ENCODE measurements around the gene CCDC28B. TPM values are rescaled to one million over a fixed set of nuclear protein-coding genes. Genes with fewer than 3 reads are reported as not detected.

CCDC28B gene
- polyA plus RNA-seq, 1 of the 3 experiments (the other 2 are of a cell fraction), result 26.3 TPM

DNA sequence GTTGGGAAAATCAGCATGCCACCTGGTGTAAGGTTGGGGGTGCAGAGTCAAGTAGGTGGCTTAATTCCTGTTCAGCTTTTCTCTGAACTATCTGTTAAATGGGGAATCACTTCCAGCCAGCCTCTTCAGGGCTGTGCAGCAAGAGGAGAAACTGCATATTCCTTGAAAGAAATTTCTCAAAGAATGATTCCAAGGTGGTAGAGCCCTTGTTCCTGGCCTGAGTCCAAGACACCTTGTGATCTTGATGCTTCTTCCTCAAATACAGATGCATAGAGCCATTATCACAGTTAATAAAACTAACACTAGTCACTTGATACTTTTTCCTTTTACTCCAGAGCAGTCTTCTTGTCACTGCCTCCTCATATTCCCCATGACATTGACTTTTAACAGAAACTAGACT, 15.7 kb upstream of the CCDC28B start:
- Histone ChIP-seq H3K27ac (ENCODE audit: low read depth in 2 of 2, low read length in 1 of 2) (no peak overlapping the region; a peak in 1 of 4 replicates), H3K9me3 (no peaks in the 10 kb centered on the region), H3K9me2 (no peaks in the 10 kb centered on the region), H3K36me3 (replicated peaks in 1 of 2; ENCODE audit: control insufficient read depth in 1 of 2, insufficient read depth in 2 of 2, low read length in 1 of 2) (peaks cover 47 to 68% of the 10 kb centered on the region in 2 experiments), H3F3A (replicated peaks; ENCODE audit: insufficient read depth) (peaks cover 3% of the 10 kb centered on the region), H3K27me3 (ENCODE audit: insufficient read depth) (no peaks in the 10 kb centered on the region), H3K9ac (no peak overlapping the region), H3K4me2 (no peak overlapping the region), H3K4me3 (ENCODE audit: low read depth in 2 of 2, low read length in 1 of 2) (no peak overlapping the region), H3K79me2 (ENCODE audit: insufficient read depth) (peaks cover 85% of the 10 kb centered on the region), H2AFZ (ENCODE audit: low read depth) (no peak overlapping the region), H3K4me1 (ENCODE audit: control insufficient read depth in 1 of 2, insufficient read depth in 2 of 2, low read depth in 1 of 2, low read length in 1 of 2) (peaks cover 18 to 20% of the 10 kb centered on the region in 2 experiments; a peak in 3 of 4 replicates), H4K20me1 (ENCODE audit: insufficient read depth) (peaks cover 35% of the 10 kb centered on the region)
- DNase-seq, result no peak
- TF ChIP-seq FOSL2 (IDR thresholded peaks at IDR 0.05; ENCODE audit: borderline replicate concordance, low read depth) (no peak), NRF1 (IDR thresholded peaks at IDR 0.05; ENCODE audit: low read depth, low read length) (no peak), GATA2 (CRISPR knock-in tag; IDR thresholded peaks at IDR 0.05) (no peak), JUND (IDR thresholded peaks at IDR 0.05) (no peak)
- TF ChIP-seq, protein P1, sequence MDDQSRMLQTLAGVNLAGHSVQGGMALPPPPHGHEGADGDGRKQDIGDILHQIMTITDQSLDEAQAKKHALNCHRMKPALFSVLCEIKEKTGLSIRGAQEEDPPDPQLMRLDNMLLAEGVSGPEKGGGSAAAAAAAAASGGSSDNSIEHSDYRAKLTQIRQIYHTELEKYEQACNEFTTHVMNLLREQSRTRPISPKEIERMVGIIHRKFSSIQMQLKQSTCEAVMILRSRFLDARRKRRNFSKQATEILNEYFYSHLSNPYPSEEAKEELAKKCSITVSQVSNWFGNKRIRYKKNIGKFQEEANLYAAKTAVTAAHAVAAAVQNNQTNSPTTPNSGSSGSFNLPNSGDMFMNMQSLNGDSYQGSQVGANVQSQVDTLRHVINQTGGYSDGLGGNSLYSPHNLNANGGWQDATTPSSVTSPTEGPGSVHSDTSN (IDR thresholded peaks at IDR 0.05), result no peak
- TF ChIP-seq, protein P2, sequence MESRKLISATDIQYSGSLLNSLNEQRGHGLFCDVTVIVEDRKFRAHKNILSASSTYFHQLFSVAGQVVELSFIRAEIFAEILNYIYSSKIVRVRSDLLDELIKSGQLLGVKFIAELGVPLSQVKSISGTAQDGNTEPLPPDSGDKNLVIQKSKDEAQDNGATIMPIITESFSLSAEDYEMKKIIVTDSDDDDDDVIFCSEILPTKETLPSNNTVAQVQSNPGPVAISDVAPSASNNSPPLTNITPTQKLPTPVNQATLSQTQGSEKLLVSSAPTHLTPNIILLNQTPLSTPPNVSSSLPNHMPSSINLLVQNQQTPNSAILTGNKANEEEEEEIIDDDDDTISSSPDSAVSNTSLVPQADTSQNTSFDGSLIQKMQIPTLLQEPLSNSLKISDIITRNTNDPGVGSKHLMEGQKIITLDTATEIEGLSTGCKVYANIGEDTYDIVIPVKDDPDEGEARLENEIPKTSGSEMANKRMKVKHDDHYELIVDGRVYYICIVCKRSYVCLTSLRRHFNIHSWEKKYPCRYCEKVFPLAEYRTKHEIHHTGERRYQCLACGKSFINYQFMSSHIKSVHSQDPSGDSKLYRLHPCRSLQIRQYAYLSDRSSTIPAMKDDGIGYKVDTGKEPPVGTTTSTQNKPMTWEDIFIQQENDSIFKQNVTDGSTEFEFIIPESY (IDR thresholded peaks at IDR 0.05; ENCODE audit: borderline replicate concordance, low read depth), result no peak
- TF ChIP-seq, protein P3, sequence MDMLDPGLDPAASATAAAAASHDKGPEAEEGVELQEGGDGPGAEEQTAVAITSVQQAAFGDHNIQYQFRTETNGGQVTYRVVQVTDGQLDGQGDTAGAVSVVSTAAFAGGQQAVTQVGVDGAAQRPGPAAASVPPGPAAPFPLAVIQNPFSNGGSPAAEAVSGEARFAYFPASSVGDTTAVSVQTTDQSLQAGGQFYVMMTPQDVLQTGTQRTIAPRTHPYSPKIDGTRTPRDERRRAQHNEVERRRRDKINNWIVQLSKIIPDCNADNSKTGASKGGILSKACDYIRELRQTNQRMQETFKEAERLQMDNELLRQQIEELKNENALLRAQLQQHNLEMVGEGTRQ (IDR thresholded peaks at IDR 0.05; ENCODE audit: borderline replicate concordance, low read depth, low read length), result no peak
- TF ChIP-seq, protein P4, sequence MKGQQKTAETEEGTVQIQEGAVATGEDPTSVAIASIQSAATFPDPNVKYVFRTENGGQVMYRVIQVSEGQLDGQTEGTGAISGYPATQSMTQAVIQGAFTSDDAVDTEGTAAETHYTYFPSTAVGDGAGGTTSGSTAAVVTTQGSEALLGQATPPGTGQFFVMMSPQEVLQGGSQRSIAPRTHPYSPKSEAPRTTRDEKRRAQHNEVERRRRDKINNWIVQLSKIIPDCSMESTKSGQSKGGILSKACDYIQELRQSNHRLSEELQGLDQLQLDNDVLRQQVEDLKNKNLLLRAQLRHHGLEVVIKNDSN (IDR thresholded peaks at IDR 0.05; ENCODE audit: borderline replicate concordance, low read depth), result no peak
- ChIA-PET POLR2A (no interaction called here), CTCF (no interaction called here)

DNA sequence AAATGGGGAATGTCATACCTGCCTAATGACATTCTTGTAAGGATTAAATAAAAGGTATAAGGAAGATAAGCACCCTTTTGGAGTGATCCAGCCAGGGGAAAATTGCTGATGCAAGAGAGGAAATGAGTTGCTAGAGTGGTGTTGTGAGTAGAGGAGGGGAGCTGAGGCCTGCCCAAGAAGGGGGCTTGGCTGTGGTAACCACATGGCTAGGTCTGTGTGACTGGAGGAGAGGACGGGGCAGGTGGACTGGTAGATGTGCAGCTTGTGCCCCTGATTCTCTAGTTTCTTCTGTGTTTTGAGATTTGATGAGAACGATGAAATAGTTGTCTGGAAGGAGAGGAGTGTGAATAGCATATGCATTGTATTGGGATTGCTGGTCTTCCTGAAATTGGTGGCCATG, 14.3 kb upstream of the CCDC28B start:
- Histone ChIP-seq H2AFZ (ENCODE audit: low read depth) (no peak overlapping the region), H3K27me3 (ENCODE audit: insufficient read depth) (no peaks in the 10 kb centered on the region), H3K9me2 (no peaks in the 10 kb centered on the region), H4K20me1 (ENCODE audit: insufficient read depth) (peaks cover 32% of the 10 kb centered on the region), H3K79me2 (ENCODE audit: insufficient read depth) (peaks cover 76% of the 10 kb centered on the region), H3K9me3 (no peaks in the 10 kb centered on the region), H3K9ac (no peak overlapping the region), H3K4me1 (ENCODE audit: control insufficient read depth in 1 of 2, insufficient read depth in 2 of 2, low read depth in 1 of 2, low read length in 1 of 2) (peaks cover 15 to 16% of the 10 kb centered on the region in 2 experiments; a peak in 3 of 4 replicates), H3K4me3 (ENCODE audit: low read depth in 2 of 2, low read length in 1 of 2) (no peak overlapping the region), H3F3A (replicated peaks; ENCODE audit: insufficient read depth) (no peaks in the 10 kb centered on the region), H3K4me2 (no peak overlapping the region), H3K27ac (ENCODE audit: low read depth in 2 of 2, low read length in 1 of 2) (no peak overlapping the region), H3K36me3 (replicated peaks in 1 of 2; ENCODE audit: control insufficient read depth in 1 of 2, insufficient read depth in 2 of 2, low read length in 1 of 2) (peaks cover 59 to 80% of the 10 kb centered on the region in 2 experiments)
- WGBS (ENCODE audit: low lambda C conversion rate), result 97% methylated on average over 2 of the region's 2 CpGs
- POLR2A ChIA-PET, result interaction anchor here (1.2 kb wide), 1 partner anchor 11 kb away, joined by 3 read pairs; no protein-coding TSS in a partner anchor
- CTCF ChIA-PET, result interaction anchor here (1.2 kb wide), 1 partner anchor 14 kb away, joined by 6 read pairs; the partner anchor contains the start of gene CCDC28B
- DNase-seq, result no peak
- TF ChIP-seq EP300 (IDR thresholded peaks at IDR 0.05; ENCODE audit: borderline replicate concordance in 1 of 2, low read depth in 1 of 2, low read length in 1 of 2) (no peak), GATA2 (CRISPR knock-in tag; IDR thresholded peaks at IDR 0.05) (no peak), POLR2AphosphoS5 (IDR thresholded peaks at IDR 0.05; ENCODE audit: low read depth, low read length) (no peak), YY1 (IDR thresholded peaks at IDR 0.05; ENCODE audit: low read depth) (no peak), NRF1 (IDR thresholded peaks at IDR 0.05; ENCODE audit: low read depth, low read length) (no peak), JUND (IDR thresholded peaks at IDR 0.05) (no peak), CHD2 (IDR thresholded peaks at IDR 0.05; ENCODE audit: low read length, partially characterized antibody) (no peak), MEF2A (IDR thresholded peaks at IDR 0.05; ENCODE audit: borderline replicate concordance, low read depth) (no peak), RFX5 (IDR thresholded peaks at IDR 0.05; ENCODE audit: low read length) (no peak), NFIC (IDR thresholded peaks at IDR 0.05; ENCODE audit: borderline replicate concordance) (no peak), MXI1 (IDR thresholded peaks at IDR 0.05; ENCODE audit: low read depth, low read length) (no peak)
- TF ChIP-seq, protein P5, sequence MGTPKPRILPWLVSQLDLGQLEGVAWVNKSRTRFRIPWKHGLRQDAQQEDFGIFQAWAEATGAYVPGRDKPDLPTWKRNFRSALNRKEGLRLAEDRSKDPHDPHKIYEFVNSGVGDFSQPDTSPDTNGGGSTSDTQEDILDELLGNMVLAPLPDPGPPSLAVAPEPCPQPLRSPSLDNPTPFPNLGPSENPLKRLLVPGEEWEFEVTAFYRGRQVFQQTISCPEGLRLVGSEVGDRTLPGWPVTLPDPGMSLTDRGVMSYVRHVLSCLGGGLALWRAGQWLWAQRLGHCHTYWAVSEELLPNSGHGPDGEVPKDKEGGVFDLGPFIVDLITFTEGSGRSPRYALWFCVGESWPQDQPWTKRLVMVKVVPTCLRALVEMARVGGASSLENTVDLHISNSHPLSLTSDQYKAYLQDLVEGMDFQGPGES (IDR thresholded peaks at IDR 0.05; ENCODE audit: low read depth, low read length), result no peak
- TF ChIP-seq, protein P3 (IDR thresholded peaks at IDR 0.05; ENCODE audit: borderline replicate concordance, low read depth, low read length), result no peak
- TF ChIP-seq, protein P6, sequence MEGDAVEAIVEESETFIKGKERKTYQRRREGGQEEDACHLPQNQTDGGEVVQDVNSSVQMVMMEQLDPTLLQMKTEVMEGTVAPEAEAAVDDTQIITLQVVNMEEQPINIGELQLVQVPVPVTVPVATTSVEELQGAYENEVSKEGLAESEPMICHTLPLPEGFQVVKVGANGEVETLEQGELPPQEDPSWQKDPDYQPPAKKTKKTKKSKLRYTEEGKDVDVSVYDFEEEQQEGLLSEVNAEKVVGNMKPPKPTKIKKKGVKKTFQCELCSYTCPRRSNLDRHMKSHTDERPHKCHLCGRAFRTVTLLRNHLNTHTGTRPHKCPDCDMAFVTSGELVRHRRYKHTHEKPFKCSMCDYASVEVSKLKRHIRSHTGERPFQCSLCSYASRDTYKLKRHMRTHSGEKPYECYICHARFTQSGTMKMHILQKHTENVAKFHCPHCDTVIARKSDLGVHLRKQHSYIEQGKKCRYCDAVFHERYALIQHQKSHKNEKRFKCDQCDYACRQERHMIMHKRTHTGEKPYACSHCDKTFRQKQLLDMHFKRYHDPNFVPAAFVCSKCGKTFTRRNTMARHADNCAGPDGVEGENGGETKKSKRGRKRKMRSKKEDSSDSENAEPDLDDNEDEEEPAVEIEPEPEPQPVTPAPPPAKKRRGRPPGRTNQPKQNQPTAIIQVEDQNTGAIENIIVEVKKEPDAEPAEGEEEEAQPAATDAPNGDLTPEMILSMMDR (IDR thresholded peaks at IDR 0.05), result no peak

All from SK-N-SH (cell line).